DMS53 treated with DMSO at 0.1 percent for 48 hours (cell line): ENCODE data around the gene ZNF484.

Experiments
- DNase-seq: peaks from one replicate; lab custom pipeline; 2025; ENCODE audit not compliant: unreplicated experiment; lab: John Stamatoyannopoulos, UW

The ZNF484 gene

DNA sequence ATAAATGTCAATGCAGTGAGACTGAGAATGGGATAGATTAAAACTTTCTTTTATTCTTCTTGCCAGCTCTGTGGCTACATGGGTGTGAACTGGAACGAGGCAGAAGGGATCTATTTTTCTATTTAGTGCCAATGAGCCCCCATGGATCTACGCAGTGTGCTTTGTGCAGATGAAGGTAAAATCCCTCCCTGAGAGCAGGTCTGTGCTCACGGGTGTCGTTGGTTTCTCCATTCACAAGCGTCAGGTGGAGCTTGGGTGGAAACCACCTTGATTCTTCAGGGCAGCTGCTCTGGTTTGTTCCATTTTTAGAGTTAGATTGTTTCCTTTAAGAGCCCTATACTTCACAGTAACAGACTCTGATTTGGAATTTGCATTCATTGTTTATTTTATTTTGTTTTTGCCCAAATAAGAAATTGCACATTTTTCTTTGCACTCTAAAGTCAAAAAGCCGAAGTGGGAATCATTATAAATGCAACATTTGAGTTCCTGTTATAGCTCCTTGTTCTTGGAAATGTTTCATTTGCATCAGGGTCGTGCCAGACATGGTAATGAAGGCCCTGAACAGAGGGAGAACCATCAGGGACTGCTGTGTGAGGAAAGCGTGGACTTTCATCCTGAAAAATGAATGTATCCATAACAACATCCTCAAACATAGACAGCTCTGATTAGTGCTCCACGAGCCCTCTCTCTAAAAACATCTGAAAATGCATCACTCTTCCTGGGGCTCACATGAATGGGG lies 82.1 kb downstream of the ZNF484 start:
- no peak for DNase-seq
